Activated T-cell treated with anti-CD3 and anti-CD28 coated beads, Interleukin-2, amount 50 U/mL, for 72 hours (primary cell): Measurements from ENCODE around the gene SSTR3. TPM values are rescaled to one million over a fixed set of nuclear protein-coding genes. Genes with fewer than 3 reads are reported as not detected.

Source experiments
- ATAC-seq, 2 donors: fragments of 150-1000 bp; cut with Tn5 transposase; replicated peaks in 1 of 2; 2 replicates each; pipeline ENCODE4 v1.10.0; 2021; ENCODE audit warnings: moderate library complexity in 2 of 2, mild to moderate bottlenecking in 1 of 2
- DNase-seq, 2 donors: peaks; one replicate each; pipeline ENCODE4 v3.0.0; 2021 to 2022; ENCODE audit warnings: mixed read lengths in 1 of 2
- H3K27ac Mint-ChIP-seq: one replicate; pipeline ENCODE4 v1.8.0; 2022; ENCODE audit warnings: mild to moderate bottlenecking, moderate library complexity, mixed read lengths
- H3K27me3 Mint-ChIP-seq: one replicate; pipeline ENCODE4 v1.8.0; 2022; ENCODE audit warnings: low read depth, mixed read lengths
- H3K36me3 Mint-ChIP-seq, 2 donors: one replicate each; pipeline ENCODE4 v1.8.0; 2022; ENCODE audit warnings: mixed read lengths in 2 of 2, mild to moderate bottlenecking in 1 of 2; ENCODE audit not compliant: insufficient read depth in 2 of 2
- H3K4me1 Mint-ChIP-seq: one replicate; pipeline ENCODE4 v1.8.0; 2022; ENCODE audit warnings: low read depth, mixed read lengths
- H3K4me3 Mint-ChIP-seq, 2 donors: one replicate each; pipeline ENCODE4 v1.8.0; 2022; ENCODE audit warnings: mild to moderate bottlenecking in 2 of 2, mixed read lengths in 2 of 2, moderate library complexity in 2 of 2
- H3K9me3 Mint-ChIP-seq, 2 donors: one replicate each; pipeline ENCODE4 v1.8.0; 2022; ENCODE audit warnings: mixed read lengths in 2 of 2
- total RNA-seq, 2 donors: library from RNA; stranded (reverse); gene quantifications; one replicate each; pipeline ENCODE4 v1.2.3, GENCODE V29; 2022

The SSTR3 gene
- total RNA-seq, 2 donors from 2014 or later: 10.0 to 14.6 TPM

GRCh38 chr22:37220543-37220981, 8.3 kb upstream of the SSTR3 start:
- Mint-ChIP-seq H3K4me1 (peaks cover 95% of the 10 kb centered on the region), H3K4me3 (peak overlapping the region; percentile 74 to 87), H3K36me3 (peaks cover 30 to 48% of the 10 kb centered on the region in 2 donors), H3K27ac (peak overlapping the region; percentile 99), H3K9me3 (peaks cover 4 to 11% of the 10 kb centered on the region in 2 donors), H3K27me3 (no peaks in the 10 kb centered on the region)
- DNase-seq: peak in 1 of 2 donors; percentile 40
- ATAC-seq: no peak

- peaks cover 84% of the 10 kb centered on the region for H3K4me1 Mint-ChIP-seq
- peak overlapping the region; percentile 74 to 87 for H3K4me3 Mint-ChIP-seq
- H3K27me3 Mint-ChIP-seq: no peaks in the 10 kb centered on the region
- H3K36me3 Mint-ChIP-seq: peaks cover 22 to 38% of the 10 kb centered on the region in 2 donors
- H3K9me3 Mint-ChIP-seq: peaks cover 4 to 11% of the 10 kb centered on the region in 2 donors
- H3K27ac Mint-ChIP-seq: peak overlapping the region; percentile 99
- ATAC-seq: peak; percentile 39 to 46
- no peak for DNase-seq
Observed at GRCh38 chr22:37219533-37219932, 7.3 kb upstream of the SSTR3 start.

GRCh38 chr22:37218771-37219411, 6.6 kb upstream of the SSTR3 start:
- H3K36me3 Mint-ChIP-seq: peaks cover 19 to 31% of the 10 kb centered on the region in 2 donors

GRCh38 chr22:37218399-37218770, 6.1 kb upstream of the SSTR3 start:
- ATAC-seq: peak; percentile 1
- peaks cover 79% of the 10 kb centered on the region for H3K4me1 Mint-ChIP-seq
- peaks cover 0 to 9% of the 10 kb centered on the region in 2 donors for H3K9me3 Mint-ChIP-seq
- peak overlapping the region in 1 of 2 donors; percentile 87 for H3K4me3 Mint-ChIP-seq
- H3K27me3 Mint-ChIP-seq: no peaks in the 10 kb centered on the region
- H3K36me3 Mint-ChIP-seq: peaks cover 15 to 26% of the 10 kb centered on the region in 2 donors
- no peak for DNase-seq
- no peak overlapping the region for H3K27ac Mint-ChIP-seq

More at GRCh38 chr22:37218771-37219411, 6.6 kb upstream of the SSTR3 start:
- H3K27me3 Mint-ChIP-seq: no peaks in the 10 kb centered on the region
- ATAC-seq (peak; percentile 64 to 76), DNase-seq (peak; percentile 67 to 74)
- peaks cover 80% of the 10 kb centered on the region for H3K4me1 Mint-ChIP-seq
- H3K9me3 Mint-ChIP-seq: peaks cover 0 to 9% of the 10 kb centered on the region in 2 donors
- peak overlapping the region; percentile 74 to 87 for H3K4me3 Mint-ChIP-seq
- peak overlapping the region; percentile 99 for H3K27ac Mint-ChIP-seq

- Mint-ChIP-seq H3K4me1 (peaks cover 67% of the 10 kb centered on the region), H3K9me3 (peaks cover 0 to 2% of the 10 kb centered on the region in 2 donors), H3K4me3 (no peak overlapping the region), H3K27ac (no peak overlapping the region), H3K36me3 (peaks cover 5 to 14% of the 10 kb centered on the region in 2 donors), H3K27me3 (no peaks in the 10 kb centered on the region)
- DNase-seq (no peak), ATAC-seq (no peak)
Observed at GRCh38 chr22:37215890-37216289, 3.6 kb upstream of the SSTR3 start.

- no peaks in the 10 kb centered on the region for H3K27me3 Mint-ChIP-seq
- H3K27ac Mint-ChIP-seq: peak overlapping the region; percentile 43
- no peaks in the 10 kb centered on the region for H3K9me3 Mint-ChIP-seq
- peaks cover 64% of the 10 kb centered on the region for H3K4me1 Mint-ChIP-seq
- peaks cover 2 to 6% of the 10 kb centered on the region in 2 donors for H3K36me3 Mint-ChIP-seq
- DNase-seq (peak in 1 of 2 donors; percentile 0), ATAC-seq (no peak)
- no peak overlapping the region for H3K4me3 Mint-ChIP-seq
Observed at GRCh38 chr22:37214731-37215030, 2.4 kb upstream of the SSTR3 start.

GRCh38 chr22:37213941-37214730, 1.9 kb upstream of the SSTR3 start:
- no peaks in the 10 kb centered on the region for H3K27me3 Mint-ChIP-seq
- ATAC-seq (no peak), DNase-seq (peak in 1 of 2 donors; percentile 1)
- peaks cover 2 to 6% of the 10 kb centered on the region in 2 donors for H3K36me3 Mint-ChIP-seq
- H3K9me3 Mint-ChIP-seq: no peaks in the 10 kb centered on the region
- peaks cover 63% of the 10 kb centered on the region for H3K4me1 Mint-ChIP-seq
- no peak overlapping the region for H3K27ac Mint-ChIP-seq
- no peak overlapping the region for H3K4me3 Mint-ChIP-seq

- Mint-ChIP-seq H3K4me3 (no peak overlapping the region), H3K27me3 (no peaks in the 10 kb centered on the region), H3K4me1 (peaks cover 63% of the 10 kb centered on the region), H3K36me3 (peaks cover 2 to 4% of the 10 kb centered on the region in 2 donors), H3K27ac (no peak overlapping the region), H3K9me3 (no peaks in the 10 kb centered on the region)
- ATAC-seq (no peak), DNase-seq (no peak)
Observed at GRCh38 chr22:37213218-37213855, 1.1 kb upstream of the SSTR3 start.

- Mint-ChIP-seq H3K27me3 (no peaks in the 10 kb centered on the region), H3K36me3 (no peaks in the 10 kb centered on the region), H3K9me3 (no peaks in the 10 kb centered on the region), H3K4me1 (peaks cover 58% of the 10 kb centered on the region), H3K27ac (no peak overlapping the region), H3K4me3 (no peak overlapping the region)
- no peak for DNase-seq
- no peak for ATAC-seq
Observed at GRCh38 chr22:37211866-37212173, 457 bp downstream of the SSTR3 start.

- H3K9me3 Mint-ChIP-seq: no peaks in the 10 kb centered on the region
- no peak overlapping the region for H3K27ac Mint-ChIP-seq
- H3K4me1 Mint-ChIP-seq: peaks cover 53% of the 10 kb centered on the region
- no peaks in the 10 kb centered on the region for H3K27me3 Mint-ChIP-seq
- ATAC-seq: no peak
- no peaks in the 10 kb centered on the region for H3K36me3 Mint-ChIP-seq
- H3K4me3 Mint-ChIP-seq: no peak overlapping the region
- DNase-seq: no peak
Observed at GRCh38 chr22:37211075-37211865, 1.0 kb downstream of the SSTR3 start.

- H3K4me3 Mint-ChIP-seq: no peak overlapping the region
- no peaks in the 10 kb centered on the region for H3K27me3 Mint-ChIP-seq
- H3K27ac Mint-ChIP-seq: no peak overlapping the region
- H3K4me1 Mint-ChIP-seq: peaks cover 55% of the 10 kb centered on the region
- H3K9me3 Mint-ChIP-seq: no peaks in the 10 kb centered on the region
- H3K36me3 Mint-ChIP-seq: no peaks in the 10 kb centered on the region
- DNase-seq (no peak), ATAC-seq (no peak)
Observed at GRCh38 chr22:37210041-37210803, 2.1 kb downstream of the SSTR3 start.

GRCh38 chr22:37209140-37209845, 3.0 kb downstream of the SSTR3 start:
- ATAC-seq (no peak), DNase-seq (no peak)
- Mint-ChIP-seq H3K4me3 (no peak overlapping the region), H3K27me3 (no peaks in the 10 kb centered on the region), H3K4me1 (peaks cover 60% of the 10 kb centered on the region), H3K36me3 (no peaks in the 10 kb centered on the region), H3K9me3 (no peaks in the 10 kb centered on the region), H3K27ac (no peak overlapping the region)
